Measurements from ENCODE around the gene CNOT1. TPM values are rescaled to one million over a fixed set of nuclear protein-coding genes. Genes with fewer than 3 reads are reported as not detected.

Gene CNOT1
- total RNA-seq, 4 donors from 2014 or later = 69.4 to 173 (median 151) TPM

DNA sequence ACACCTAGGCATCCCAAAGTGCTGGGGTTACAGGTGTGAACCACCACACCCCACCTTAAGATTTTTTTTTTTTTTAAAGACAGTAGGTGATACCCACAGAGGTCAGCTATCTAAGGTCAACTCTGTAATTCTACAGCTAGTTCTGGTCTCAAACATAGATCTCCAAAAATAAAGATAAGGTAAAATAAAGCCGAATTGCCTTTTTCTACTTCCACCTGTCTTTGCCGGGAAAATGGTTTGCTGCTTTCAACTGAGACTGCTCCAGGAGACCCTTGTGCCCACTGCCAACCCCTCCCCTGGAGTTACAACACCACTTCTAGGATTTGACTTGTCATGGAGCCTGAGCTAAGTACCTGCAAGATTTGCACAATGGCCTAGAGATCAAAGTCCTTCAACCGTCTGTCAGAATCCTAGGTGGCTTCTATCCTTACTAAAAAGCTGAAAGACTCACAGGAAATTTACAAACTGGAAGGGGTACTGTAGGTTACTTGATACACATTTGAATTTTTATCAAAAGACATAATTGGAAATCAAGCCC lies 4.7 kb upstream of the CNOT1 start:
- TF ChIP-seq POLR2A (IDR thresholded peaks at IDR 0.05) = no peak
- TF ChIP-seq, protein P1, sequence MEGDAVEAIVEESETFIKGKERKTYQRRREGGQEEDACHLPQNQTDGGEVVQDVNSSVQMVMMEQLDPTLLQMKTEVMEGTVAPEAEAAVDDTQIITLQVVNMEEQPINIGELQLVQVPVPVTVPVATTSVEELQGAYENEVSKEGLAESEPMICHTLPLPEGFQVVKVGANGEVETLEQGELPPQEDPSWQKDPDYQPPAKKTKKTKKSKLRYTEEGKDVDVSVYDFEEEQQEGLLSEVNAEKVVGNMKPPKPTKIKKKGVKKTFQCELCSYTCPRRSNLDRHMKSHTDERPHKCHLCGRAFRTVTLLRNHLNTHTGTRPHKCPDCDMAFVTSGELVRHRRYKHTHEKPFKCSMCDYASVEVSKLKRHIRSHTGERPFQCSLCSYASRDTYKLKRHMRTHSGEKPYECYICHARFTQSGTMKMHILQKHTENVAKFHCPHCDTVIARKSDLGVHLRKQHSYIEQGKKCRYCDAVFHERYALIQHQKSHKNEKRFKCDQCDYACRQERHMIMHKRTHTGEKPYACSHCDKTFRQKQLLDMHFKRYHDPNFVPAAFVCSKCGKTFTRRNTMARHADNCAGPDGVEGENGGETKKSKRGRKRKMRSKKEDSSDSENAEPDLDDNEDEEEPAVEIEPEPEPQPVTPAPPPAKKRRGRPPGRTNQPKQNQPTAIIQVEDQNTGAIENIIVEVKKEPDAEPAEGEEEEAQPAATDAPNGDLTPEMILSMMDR (IDR thresholded peaks at IDR 0.05) = no peak
- H3K9me3 ChIP-seq = no peaks in the 10 kb centered on the region
- H3K27ac ChIP-seq = no peak overlapping the region
- DNase-seq = no peak
- H3K4me3 ChIP-seq = no peak overlapping the region
- no peaks in the 10 kb centered on the region for H3K27me3 ChIP-seq
- H3K36me3 ChIP-seq = no peaks in the 10 kb centered on the region
- H3K4me1 ChIP-seq = no peaks in the 10 kb centered on the region
- intact Hi-C loops (cut with DNase I; ENCODE audit: low total_unique reads) = no loop called here

DNA sequence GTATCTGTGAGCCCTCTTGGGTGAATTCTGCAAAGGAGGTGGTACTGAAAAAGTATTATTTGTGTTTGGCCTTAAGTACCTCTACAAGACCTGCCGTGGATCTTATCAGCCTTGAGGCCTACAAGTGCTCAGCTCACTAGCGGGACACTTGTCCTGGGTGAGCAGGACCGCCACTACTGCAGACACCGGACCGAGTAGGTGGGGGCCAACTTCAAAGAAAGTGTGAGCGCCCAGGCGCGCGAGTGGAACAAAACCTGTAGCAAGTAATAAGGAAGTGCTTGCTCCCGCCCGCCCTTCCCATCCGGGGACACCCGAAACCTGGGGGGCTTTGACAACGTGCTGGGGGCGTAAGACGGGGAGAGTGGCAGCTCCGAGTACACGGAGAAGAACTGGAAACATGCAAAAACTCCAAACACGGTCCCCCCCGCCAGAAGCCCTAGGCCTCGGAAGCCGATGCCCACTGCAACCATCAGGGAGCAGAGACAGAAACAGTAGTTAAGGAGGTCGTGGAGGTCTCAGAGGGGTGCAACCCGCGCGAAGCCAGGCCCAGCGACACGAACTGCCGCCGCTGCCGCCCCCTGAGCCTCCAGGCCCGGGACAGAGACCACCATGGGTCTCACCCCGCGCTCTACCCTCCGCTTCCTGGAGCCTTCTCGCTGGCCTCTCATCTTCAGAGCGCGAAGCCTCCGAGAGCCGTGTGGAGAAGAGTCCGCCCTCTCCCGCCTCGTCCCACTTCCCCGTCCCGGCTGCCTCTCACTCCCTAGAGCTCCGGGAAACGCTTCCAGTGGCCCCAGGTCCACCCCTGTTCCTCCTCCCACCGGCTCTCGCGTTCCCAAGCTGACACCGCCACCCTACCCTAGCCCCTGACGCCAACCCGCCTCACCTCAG lies 537 bp downstream of the CNOT1 start:
- Histone ChIP-seq H3K27ac (peak overlapping the region; percentile 99), H3K27me3 (no peaks in the 10 kb centered on the region), H3K4me1 (peaks cover 0 to 5% of the 10 kb centered on the region in 2 donors), H3K36me3 (no peaks in the 10 kb centered on the region), H3K4me3 (peak overlapping the region; percentile 84 to 92), H3K9me3 (no peaks in the 10 kb centered on the region)
- TF ChIP-seq, protein P1 (IDR thresholded peaks at IDR 0.05) = no peak
- TF ChIP-seq POLR2A (IDR thresholded peaks at IDR 0.05) = no peak
- intact Hi-C loops (cut with DNase I; ENCODE audit: low total_unique reads) = no loop called here
- peak; percentile 30 to 31 for DNase-seq

DNA sequence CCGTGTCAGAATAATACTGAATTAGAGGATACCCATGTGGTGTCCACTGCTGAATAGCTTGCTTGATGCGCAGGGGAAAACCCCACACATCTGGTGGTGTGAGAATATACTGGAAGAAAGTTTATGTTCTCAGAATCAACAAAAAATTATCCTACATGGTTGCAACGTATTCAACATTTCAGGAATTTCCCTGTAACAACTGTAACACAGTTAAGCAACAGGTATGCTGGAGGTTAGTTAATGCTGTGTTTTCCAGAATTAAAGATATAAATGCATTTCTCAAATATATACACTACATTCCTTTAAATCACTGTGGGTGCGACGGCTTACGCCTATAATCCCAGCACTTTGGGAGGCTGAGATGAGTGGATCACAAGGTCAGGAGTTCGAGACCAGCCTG lies 5.4 kb downstream of the CNOT1 start:
- no peak for DNase-seq
- Histone ChIP-seq H3K4me1 (peaks cover 0 to 5% of the 10 kb centered on the region in 2 donors), H3K27me3 (no peaks in the 10 kb centered on the region), H3K36me3 (no peaks in the 10 kb centered on the region), H3K27ac (no peak overlapping the region), H3K4me3 (no peak overlapping the region), H3K9me3 (no peaks in the 10 kb centered on the region)
- intact Hi-C loops (cut with DNase I; ENCODE audit: low total_unique reads) = no loop called here
- TF ChIP-seq, protein P1 (IDR thresholded peaks at IDR 0.05) = no peak
- no peak for TF ChIP-seq POLR2A (IDR thresholded peaks at IDR 0.05)

DNA sequence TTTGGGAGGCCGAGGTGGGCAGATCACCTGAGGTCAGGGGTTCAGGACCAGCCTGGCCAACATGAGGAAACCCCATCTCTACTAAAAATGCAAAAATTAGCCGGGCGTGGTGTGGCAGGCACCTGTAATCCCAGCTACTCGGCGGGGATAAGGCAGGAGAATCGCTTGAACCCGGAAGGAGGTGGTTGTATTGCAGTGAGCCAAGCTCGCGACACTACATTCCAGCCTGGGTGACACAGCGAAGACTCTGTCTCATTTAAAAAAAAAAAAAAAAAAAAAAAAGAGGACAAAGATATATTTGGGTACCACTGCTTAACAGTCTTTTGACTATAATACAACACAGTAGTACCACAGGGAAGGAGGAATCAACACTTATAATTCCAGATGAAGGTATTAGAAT lies 9.2 kb downstream of the CNOT1 start:
- Histone ChIP-seq H3K9me3 (no peaks in the 10 kb centered on the region), H3K36me3 (no peaks in the 10 kb centered on the region), H3K27me3 (no peaks in the 10 kb centered on the region), H3K4me3 (no peak overlapping the region), H3K4me1 (no peaks in the 10 kb centered on the region), H3K27ac (no peak overlapping the region)
- intact Hi-C loops (cut with DNase I; ENCODE audit: low total_unique reads) = no loop called here
- DNase-seq = no peak
- TF ChIP-seq, protein P1 (IDR thresholded peaks at IDR 0.05) = no peak
- TF ChIP-seq POLR2A (IDR thresholded peaks at IDR 0.05) = no peak

DNA sequence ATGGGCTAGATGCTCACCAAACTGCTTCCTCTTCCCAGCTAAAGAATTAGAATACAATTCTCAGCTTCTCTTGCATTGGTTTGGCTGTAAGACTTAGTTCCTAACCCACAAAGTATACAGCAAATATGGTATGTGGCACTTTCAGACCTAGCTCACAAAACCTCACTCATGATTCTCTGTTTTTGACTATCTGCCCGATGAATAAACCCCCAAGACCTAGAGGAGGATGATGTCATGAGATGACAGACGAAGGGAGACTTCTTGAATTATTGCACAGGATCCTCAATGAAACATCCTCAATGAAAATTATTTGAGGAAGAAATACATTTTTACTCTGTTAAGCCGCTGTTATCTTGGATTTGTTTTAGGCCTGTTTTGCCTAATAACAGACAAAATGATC lies 14.3 kb downstream of the CNOT1 start:
- H3K27ac ChIP-seq = no peak overlapping the region
- DNase-seq = no peak
- no peak for TF ChIP-seq POLR2A (IDR thresholded peaks at IDR 0.05)
- TF ChIP-seq, protein P1 (IDR thresholded peaks at IDR 0.05) = no peak
- H3K4me1 ChIP-seq = no peaks in the 10 kb centered on the region
- H3K4me3 ChIP-seq = no peak overlapping the region
- intact Hi-C loops (cut with DNase I; ENCODE audit: low total_unique reads) = no loop called here
- H3K9me3 ChIP-seq = no peaks in the 10 kb centered on the region
- H3K36me3 ChIP-seq = no peaks in the 10 kb centered on the region
- no peaks in the 10 kb centered on the region for H3K27me3 ChIP-seq
